ENCODE measurements around the gene ADAMTS17. TPM values are rescaled to one million over a fixed set of nuclear protein-coding genes. Genes with fewer than 3 reads are reported as not detected.

Gene ADAMTS17
- total RNA-seq, 1 experiment from 2014 or later: 1.8 TPM

GRCh38 chr15:100248236-100248635 is 93.5 kb downstream of the ADAMTS17 start:
- Mint-ChIP-seq H3K9me3 (peaks cover 7% of the 10 kb centered on the region), H3K27ac (no peak overlapping the region), H3K36me3 (no peaks in the 10 kb centered on the region), H3K27me3 (ENCODE audit: low read depth) (no peaks in the 10 kb centered on the region), H3K4me3 (no peak overlapping the region), H3K4me1 (peaks cover 15% of the 10 kb centered on the region)
- TF ChIP-seq OVOL2 (CRISPR knock-in tag; IDR thresholded peaks at IDR 0.05; ENCODE audit: borderline replicate concordance) (no peak), TEAD4 (CRISPR knock-in tag; IDR thresholded peaks at IDR 0.05) (no peak), SMAD4 (CRISPR knock-in tag; IDR thresholded peaks at IDR 0.05) (no peak), GRHL2 (CRISPR knock-in tag; IDR thresholded peaks at IDR 0.05; ENCODE audit: insufficient replicate concordance, severe bottlenecking) (no peak), FOXJ3 (CRISPR knock-in tag; IDR thresholded peaks at IDR 0.05; ENCODE audit: borderline replicate concordance) (no peak)
- TF ChIP-seq, protein P1, sequence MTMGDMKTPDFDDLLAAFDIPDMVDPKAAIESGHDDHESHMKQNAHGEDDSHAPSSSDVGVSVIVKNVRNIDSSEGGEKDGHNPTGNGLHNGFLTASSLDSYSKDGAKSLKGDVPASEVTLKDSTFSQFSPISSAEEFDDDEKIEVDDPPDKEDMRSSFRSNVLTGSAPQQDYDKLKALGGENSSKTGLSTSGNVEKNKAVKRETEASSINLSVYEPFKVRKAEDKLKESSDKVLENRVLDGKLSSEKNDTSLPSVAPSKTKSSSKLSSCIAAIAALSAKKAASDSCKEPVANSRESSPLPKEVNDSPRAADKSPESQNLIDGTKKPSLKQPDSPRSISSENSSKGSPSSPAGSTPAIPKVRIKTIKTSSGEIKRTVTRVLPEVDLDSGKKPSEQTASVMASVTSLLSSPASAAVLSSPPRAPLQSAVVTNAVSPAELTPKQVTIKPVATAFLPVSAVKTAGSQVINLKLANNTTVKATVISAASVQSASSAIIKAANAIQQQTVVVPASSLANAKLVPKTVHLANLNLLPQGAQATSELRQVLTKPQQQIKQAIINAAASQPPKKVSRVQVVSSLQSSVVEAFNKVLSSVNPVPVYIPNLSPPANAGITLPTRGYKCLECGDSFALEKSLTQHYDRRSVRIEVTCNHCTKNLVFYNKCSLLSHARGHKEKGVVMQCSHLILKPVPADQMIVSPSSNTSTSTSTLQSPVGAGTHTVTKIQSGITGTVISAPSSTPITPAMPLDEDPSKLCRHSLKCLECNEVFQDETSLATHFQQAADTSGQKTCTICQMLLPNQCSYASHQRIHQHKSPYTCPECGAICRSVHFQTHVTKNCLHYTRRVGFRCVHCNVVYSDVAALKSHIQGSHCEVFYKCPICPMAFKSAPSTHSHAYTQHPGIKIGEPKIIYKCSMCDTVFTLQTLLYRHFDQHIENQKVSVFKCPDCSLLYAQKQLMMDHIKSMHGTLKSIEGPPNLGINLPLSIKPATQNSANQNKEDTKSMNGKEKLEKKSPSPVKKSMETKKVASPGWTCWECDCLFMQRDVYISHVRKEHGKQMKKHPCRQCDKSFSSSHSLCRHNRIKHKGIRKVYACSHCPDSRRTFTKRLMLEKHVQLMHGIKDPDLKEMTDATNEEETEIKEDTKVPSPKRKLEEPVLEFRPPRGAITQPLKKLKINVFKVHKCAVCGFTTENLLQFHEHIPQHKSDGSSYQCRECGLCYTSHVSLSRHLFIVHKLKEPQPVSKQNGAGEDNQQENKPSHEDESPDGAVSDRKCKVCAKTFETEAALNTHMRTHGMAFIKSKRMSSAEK (CRISPR knock-in tag; IDR thresholded peaks at IDR 0.05; ENCODE audit: borderline replicate concordance): no peak
- TF ChIP-seq, protein P2, sequence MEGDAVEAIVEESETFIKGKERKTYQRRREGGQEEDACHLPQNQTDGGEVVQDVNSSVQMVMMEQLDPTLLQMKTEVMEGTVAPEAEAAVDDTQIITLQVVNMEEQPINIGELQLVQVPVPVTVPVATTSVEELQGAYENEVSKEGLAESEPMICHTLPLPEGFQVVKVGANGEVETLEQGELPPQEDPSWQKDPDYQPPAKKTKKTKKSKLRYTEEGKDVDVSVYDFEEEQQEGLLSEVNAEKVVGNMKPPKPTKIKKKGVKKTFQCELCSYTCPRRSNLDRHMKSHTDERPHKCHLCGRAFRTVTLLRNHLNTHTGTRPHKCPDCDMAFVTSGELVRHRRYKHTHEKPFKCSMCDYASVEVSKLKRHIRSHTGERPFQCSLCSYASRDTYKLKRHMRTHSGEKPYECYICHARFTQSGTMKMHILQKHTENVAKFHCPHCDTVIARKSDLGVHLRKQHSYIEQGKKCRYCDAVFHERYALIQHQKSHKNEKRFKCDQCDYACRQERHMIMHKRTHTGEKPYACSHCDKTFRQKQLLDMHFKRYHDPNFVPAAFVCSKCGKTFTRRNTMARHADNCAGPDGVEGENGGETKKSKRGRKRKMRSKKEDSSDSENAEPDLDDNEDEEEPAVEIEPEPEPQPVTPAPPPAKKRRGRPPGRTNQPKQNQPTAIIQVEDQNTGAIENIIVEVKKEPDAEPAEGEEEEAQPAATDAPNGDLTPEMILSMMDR (IDR thresholded peaks at IDR 0.05): no peak
- POLR2A ChIA-PET: no interaction called here
- no peak for DNase-seq (ENCODE audit: low spot score)
- CTCF ChIA-PET: interaction anchor here (1.3 kb wide), 1 partner anchor 102 kb away, joined by 4 read pairs; no protein-coding TSS in a partner anchor
- ATAC-seq: no peak

DNA sequence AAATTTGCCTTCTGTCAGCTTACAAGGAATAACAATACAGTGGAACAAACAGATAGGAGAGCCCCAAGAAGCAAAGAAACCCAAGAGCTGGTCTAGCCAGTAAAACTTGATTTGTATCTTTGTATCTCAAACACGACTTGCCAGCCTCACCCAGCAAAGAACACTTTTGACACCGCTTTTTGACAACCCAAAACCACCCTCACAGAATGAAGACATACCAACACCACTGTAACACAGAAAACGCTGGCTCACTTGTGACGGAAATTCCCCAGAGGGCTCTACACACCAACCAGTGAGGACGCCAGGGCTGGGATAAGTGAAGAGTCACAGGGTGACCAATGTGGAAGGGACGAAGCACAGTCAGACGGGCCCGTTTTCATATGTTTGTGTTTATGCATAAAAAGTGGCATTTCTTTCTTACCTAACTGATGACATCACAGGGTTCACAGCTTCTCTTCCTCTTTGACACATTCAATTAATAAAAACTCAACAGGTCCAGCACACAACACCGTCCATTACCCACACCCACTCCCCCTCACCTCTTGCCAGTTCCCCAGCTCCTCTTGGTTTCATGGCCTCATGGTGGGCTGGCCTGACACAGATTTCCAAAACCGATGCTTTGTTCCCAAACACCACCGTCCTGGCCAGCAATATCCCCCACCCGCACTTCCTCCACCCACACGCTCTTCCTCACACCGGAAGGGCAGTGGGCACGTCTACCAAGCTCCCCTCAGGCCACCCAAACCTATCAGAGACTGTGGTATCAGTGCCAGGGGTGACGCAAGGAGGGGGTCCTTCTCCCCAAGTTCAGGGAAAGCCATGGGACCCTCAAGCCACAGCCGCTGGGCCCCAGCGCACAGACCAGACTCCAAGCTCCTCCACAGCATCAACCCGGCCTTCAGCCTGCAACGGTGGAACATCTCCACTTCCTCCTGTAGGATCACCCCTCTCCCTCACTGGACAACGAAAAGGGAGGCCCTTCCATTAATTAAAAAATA is 94.2 kb downstream of the ADAMTS17 start:
- Mint-ChIP-seq H3K9me3 (peaks cover 6% of the 10 kb centered on the region), H3K4me1 (peaks cover 15% of the 10 kb centered on the region), H3K27me3 (ENCODE audit: low read depth) (no peaks in the 10 kb centered on the region), H3K36me3 (no peaks in the 10 kb centered on the region), H3K27ac (no peak overlapping the region), H3K4me3 (no peak overlapping the region)
- ChIA-PET POLR2A (no interaction called here), CTCF (interaction anchor here (1.3 kb wide), 1 partner anchor 103 kb away, joined by 4 read pairs; no protein-coding TSS in a partner anchor)
- no peak for DNase-seq (ENCODE audit: low spot score)
- TF ChIP-seq ETV6 (CRISPR knock-in tag; IDR thresholded peaks at IDR 0.05) (no peak), E2F5 (CRISPR knock-in tag; IDR thresholded peaks at IDR 0.05) (no peak), HMGXB4 (CRISPR knock-in tag; IDR thresholded peaks at IDR 0.05) (no peak), IRF1 (CRISPR knock-in tag; IDR thresholded peaks at IDR 0.05) (no peak), ZBTB21 (CRISPR knock-in tag; IDR thresholded peaks at IDR 0.05; ENCODE audit: borderline replicate concordance) (no peak), USF1 (CRISPR knock-in tag; IDR thresholded peaks at IDR 0.05) (no peak), EMX1 (CRISPR knock-in tag; IDR thresholded peaks at IDR 0.05) (no peak), TEAD1 (CRISPR knock-in tag; IDR thresholded peaks at IDR 0.05) (no peak), RELA (CRISPR knock-in tag; IDR thresholded peaks at IDR 0.05; ENCODE audit: borderline replicate concordance) (no peak), CREM (CRISPR knock-in tag; IDR thresholded peaks at IDR 0.05) (no peak)
- TF ChIP-seq, protein P3, sequence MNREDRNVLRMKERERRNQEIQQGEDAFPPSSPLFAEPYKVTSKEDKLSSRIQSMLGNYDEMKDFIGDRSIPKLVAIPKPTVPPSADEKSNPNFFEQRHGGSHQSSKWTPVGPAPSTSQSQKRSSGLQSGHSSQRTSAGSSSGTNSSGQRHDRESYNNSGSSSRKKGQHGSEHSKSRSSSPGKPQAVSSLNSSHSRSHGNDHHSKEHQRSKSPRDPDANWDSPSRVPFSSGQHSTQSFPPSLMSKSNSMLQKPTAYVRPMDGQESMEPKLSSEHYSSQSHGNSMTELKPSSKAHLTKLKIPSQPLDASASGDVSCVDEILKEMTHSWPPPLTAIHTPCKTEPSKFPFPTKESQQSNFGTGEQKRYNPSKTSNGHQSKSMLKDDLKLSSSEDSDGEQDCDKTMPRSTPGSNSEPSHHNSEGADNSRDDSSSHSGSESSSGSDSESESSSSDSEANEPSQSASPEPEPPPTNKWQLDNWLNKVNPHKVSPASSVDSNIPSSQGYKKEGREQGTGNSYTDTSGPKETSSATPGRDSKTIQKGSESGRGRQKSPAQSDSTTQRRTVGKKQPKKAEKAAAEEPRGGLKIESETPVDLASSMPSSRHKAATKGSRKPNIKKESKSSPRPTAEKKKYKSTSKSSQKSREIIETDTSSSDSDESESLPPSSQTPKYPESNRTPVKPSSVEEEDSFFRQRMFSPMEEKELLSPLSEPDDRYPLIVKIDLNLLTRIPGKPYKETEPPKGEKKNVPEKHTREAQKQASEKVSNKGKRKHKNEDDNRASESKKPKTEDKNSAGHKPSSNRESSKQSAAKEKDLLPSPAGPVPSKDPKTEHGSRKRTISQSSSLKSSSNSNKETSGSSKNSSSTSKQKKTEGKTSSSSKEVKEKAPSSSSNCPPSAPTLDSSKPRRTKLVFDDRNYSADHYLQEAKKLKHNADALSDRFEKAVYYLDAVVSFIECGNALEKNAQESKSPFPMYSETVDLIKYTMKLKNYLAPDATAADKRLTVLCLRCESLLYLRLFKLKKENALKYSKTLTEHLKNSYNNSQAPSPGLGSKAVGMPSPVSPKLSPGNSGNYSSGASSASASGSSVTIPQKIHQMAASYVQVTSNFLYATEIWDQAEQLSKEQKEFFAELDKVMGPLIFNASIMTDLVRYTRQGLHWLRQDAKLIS (CRISPR knock-in tag; IDR thresholded peaks at IDR 0.05; ENCODE audit: borderline replicate concordance): no peak
- ATAC-seq: no peak
